Tibial nerve (tissue), 4 donors: Measurements from ENCODE around the gene NRXN3. TPM values are rescaled to one million over a fixed set of nuclear protein-coding genes. Genes with fewer than 3 reads are reported as not detected.

Source experiments
- DNase-seq, 2 donors: peaks; one replicate each; pipeline ENCODE4 v3.0.0-alpha.2; 2019; ENCODE audit warnings: low spot score in 2 of 2
- H3K27ac ChIP-seq, 4 donors: fragments of 200-600 bp; sonication (generic) in 3 of 4; one replicate each; pipeline ENCODE4 v1.5.1; 2017 to 2019; ENCODE audit warnings: mild to moderate bottlenecking in 1 of 4
- H3K27me3 ChIP-seq, 2 donors: fragments of 200-600 bp; sonication (generic) in 1 of 2; one replicate each; pipeline versions ENCODE4 v1.5.1 to v1.6.0; 2017 to 2019
- H3K36me3 ChIP-seq, 3 donors: fragments of 200-600 bp; sonication (generic); one replicate each; pipeline ENCODE4 v1.5.1; 2018 to 2019
- H3K4me1 ChIP-seq, 4 donors: fragments of 200-600 bp; sonication (generic) in 3 of 4; one replicate each; pipeline ENCODE4 v1.5.1; 2017 to 2019
- H3K4me3 ChIP-seq, 4 donors: fragments of 200-600 bp; sonication (generic) in 3 of 4; one replicate each; pipeline ENCODE4 v1.5.1; 2017 to 2019; ENCODE audit warnings: mild to moderate bottlenecking in 1 of 4, moderate library complexity in 1 of 4
- H3K9me3 ChIP-seq, 4 donors: fragments of 200-600 bp; sonication (generic) in 3 of 4; one replicate each; pipeline ENCODE4 v1.5.1; 2017 to 2019
- EP300 ChIP-seq, 2 donors: sonication (generic); formaldehyde crosslinking; IDR thresholded peaks; one replicate each; pipeline ENCODE4 v1.6.1; 2017; ENCODE audit warnings: antibody characterized with exemption in 2 of 2, mild to moderate bottlenecking in 1 of 2
- POLR2A ChIP-seq, 2 donors: fragments of 450-650 bp; IDR thresholded peaks; one replicate each; pipeline ENCODE4 v1.6.1; 2017; ENCODE audit warnings: antibody characterized with exemption in 2 of 2, mild to moderate bottlenecking in 2 of 2, moderate library complexity in 2 of 2
- WGBS, 2 donors: methylation state at CpG; one replicate each; pipeline ENCODE4 v1.1.5; 2018; 5-methylcytosine and 5-hydroxymethylcytosine counted together
- total RNA-seq, 4 donors: library from RNA; depleted of rRNA; stranded (reverse); fragments of >200 nt; gene quantifications; one replicate each; pipeline ENCODE4 v1.1.0, GENCODE V29; 2016
- TF ChIP-seq, protein P1 (sequence below), 5 experiments: fragments of 200-600 bp in 3 of 5; fragments of 450-650 bp in 2 of 5; sonication (generic) in 3 of 5; IDR thresholded peaks; one replicate each; pipeline ENCODE4 v1.5.1; 2016 to 2019; ENCODE audit warnings: antibody characterized with exemption in 5 of 5, mild to moderate bottlenecking in 3 of 5, moderate library complexity in 2 of 5

The NRXN3 gene
- total RNA-seq, 4 donors from 2014 or later: 16.7 to 52.2 (median 19.7) TPM

DNA sequence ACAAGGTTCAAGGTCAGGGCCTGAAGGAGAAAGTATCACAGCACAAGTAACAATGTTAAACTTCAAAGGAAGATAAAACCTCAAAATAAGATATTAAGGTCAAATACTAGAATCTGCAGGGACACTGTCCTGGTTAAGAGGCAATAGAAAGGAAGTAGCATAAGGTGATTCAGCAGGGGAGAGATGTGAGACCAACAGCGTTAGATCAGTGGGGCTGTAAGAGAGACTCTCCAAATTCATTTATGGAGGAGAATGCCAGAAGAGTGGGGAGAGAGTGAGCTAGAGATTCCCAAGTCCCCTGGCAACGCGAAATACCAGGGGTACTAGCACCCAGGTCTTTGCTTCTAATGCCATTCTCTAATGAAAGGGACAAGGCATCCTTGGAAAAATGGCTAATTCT, 1430.2 kb downstream of the NRXN3 start:
- TF ChIP-seq, protein P1, sequence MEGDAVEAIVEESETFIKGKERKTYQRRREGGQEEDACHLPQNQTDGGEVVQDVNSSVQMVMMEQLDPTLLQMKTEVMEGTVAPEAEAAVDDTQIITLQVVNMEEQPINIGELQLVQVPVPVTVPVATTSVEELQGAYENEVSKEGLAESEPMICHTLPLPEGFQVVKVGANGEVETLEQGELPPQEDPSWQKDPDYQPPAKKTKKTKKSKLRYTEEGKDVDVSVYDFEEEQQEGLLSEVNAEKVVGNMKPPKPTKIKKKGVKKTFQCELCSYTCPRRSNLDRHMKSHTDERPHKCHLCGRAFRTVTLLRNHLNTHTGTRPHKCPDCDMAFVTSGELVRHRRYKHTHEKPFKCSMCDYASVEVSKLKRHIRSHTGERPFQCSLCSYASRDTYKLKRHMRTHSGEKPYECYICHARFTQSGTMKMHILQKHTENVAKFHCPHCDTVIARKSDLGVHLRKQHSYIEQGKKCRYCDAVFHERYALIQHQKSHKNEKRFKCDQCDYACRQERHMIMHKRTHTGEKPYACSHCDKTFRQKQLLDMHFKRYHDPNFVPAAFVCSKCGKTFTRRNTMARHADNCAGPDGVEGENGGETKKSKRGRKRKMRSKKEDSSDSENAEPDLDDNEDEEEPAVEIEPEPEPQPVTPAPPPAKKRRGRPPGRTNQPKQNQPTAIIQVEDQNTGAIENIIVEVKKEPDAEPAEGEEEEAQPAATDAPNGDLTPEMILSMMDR (IDR thresholded peaks at IDR 0.05): no peak
- TF ChIP-seq EP300 (IDR thresholded peaks at IDR 0.05): no peak
- TF ChIP-seq POLR2A (IDR thresholded peaks at IDR 0.05): no peak
- H3K36me3 ChIP-seq: no peaks in the 10 kb centered on the region
- no peak overlapping the region for H3K27ac ChIP-seq
- H3K4me1 ChIP-seq: peaks cover 0 to 10% (median 0%) of the 10 kb centered on the region in 4 donors
- H3K27me3 ChIP-seq: no peaks in the 10 kb centered on the region
- no peaks in the 10 kb centered on the region for H3K9me3 ChIP-seq
- 87 to 91% methylated on average over 3 of the region's 3 CpGs for WGBS, 2 donors
- H3K4me3 ChIP-seq: no peak overlapping the region
- no peak for DNase-seq

DNA sequence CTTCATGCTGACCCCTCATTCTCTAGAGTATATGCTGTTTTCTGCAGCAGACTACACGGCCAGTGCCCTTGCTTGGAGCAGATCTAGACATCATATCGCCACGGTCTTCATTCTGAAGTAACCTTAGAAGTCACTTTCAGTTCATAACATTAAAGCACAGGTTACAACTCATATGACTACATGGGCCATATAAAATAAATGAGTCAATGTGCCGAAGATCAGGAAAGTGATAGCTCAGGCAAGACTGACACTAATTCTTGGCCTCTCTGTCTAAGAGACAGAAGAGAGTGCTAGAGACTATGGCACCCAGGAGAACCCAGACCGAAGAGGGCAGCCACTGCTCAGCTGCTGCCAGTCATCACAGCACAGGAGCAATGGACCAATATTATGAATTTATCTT, 1431.4 kb downstream of the NRXN3 start:
- DNase-seq: no peak
- H3K27me3 ChIP-seq: no peaks in the 10 kb centered on the region
- H3K4me1 ChIP-seq: peaks cover 0 to 16% (median under 1%) of the 10 kb centered on the region in 4 donors
- H3K27ac ChIP-seq: no peak overlapping the region
- H3K36me3 ChIP-seq: no peaks in the 10 kb centered on the region
- no peaks in the 10 kb centered on the region for H3K9me3 ChIP-seq
- 88 to 95% methylated on average over 5 of the region's 5 CpGs for WGBS, 2 donors
- TF ChIP-seq, protein P1 (IDR thresholded peaks at IDR 0.05): no peak
- no peak overlapping the region for H3K4me3 ChIP-seq

DNA sequence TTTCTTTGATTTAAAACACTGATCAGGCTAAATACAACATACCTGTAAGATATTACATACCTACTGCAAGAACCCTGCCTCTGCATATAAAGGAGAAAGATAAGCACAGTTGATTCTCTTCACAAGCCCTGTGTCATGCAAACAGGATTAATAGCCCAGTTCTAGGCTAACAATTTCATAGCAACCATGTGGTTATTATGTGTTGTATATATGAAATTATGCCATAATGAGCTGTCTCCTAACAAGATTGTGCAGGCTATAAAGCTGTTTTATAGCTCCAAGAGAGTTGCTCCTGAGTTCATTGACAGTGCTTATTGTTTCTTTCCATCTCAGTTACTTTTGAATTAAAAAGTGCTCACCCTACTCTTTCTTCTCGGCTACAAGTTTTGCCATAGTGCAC, 1431.9 kb downstream of the NRXN3 start:
- TF ChIP-seq POLR2A (IDR thresholded peaks at IDR 0.05): no peak
- TF ChIP-seq, protein P1 (IDR thresholded peaks at IDR 0.05): no peak
- no peak for TF ChIP-seq EP300 (IDR thresholded peaks at IDR 0.05)
- 78 to 84% methylated on average over 1 of the region's 1 CpG for WGBS, 2 donors
- H3K9me3 ChIP-seq: no peaks in the 10 kb centered on the region
- no peak overlapping the region for H3K27ac ChIP-seq
- no peak for DNase-seq
- H3K4me3 ChIP-seq: no peak overlapping the region
- H3K4me1 ChIP-seq: peaks cover 0 to 16% (median 2%) of the 10 kb centered on the region in 4 donors
- H3K36me3 ChIP-seq: no peaks in the 10 kb centered on the region
- H3K27me3 ChIP-seq: no peaks in the 10 kb centered on the region

DNA sequence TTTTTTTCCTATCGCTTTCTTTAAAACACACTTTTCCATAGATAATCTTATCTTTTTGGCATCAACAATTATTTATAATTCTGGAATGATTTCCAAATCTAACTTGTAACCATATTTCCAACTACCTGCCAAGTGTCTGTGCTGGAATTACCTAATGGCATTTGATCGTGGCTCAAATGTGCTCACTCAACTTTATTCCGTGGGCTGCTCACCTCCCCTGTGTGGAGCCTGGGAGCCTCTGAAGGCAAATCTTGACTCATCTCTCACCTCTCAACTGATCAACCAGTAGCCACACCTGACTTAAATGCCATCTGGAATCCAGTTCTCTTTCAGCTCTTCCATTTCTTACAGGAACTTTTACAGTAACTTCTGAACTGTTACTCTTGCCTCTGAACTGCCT, 1432.6 kb downstream of the NRXN3 start:
- no peak for TF ChIP-seq POLR2A (IDR thresholded peaks at IDR 0.05)
- H3K27ac ChIP-seq: no peak overlapping the region
- no peak overlapping the region for H3K4me3 ChIP-seq
- H3K27me3 ChIP-seq: no peaks in the 10 kb centered on the region
- WGBS, 2 donors: 84 to 87% methylated on average over 3 of the region's 3 CpGs
- no peaks in the 10 kb centered on the region for H3K36me3 ChIP-seq
- no peaks in the 10 kb centered on the region for H3K9me3 ChIP-seq
- peaks cover 0 to 16% (median 2%) of the 10 kb centered on the region in 4 donors for H3K4me1 ChIP-seq
- DNase-seq: no peak

DNA sequence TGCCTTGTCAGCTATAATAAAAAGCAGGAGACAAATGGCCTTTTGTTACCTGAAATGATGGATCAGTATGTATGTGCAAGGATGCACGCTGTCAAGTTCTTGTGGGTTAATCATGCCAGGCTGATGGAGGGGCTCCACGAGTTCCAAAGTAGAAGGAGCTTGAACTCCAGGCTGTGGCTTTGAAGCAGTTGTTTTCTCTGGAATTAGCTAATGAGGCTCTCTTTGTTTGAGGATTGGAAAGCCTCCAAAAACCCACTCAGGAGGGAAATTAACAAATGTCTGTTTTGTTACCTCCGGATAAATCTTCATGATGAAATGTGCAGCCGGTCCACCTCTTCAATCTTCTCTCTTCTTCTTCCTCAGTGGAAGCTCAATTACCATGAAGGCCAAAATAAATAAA, 1435.7 kb downstream of the NRXN3 start:
- WGBS, 2 donors: 25% methylated on average over 4 of the region's 4 CpGs
- no peak overlapping the region for H3K4me3 ChIP-seq
- no peak overlapping the region for H3K27ac ChIP-seq
- H3K36me3 ChIP-seq: no peaks in the 10 kb centered on the region
- H3K4me1 ChIP-seq: peaks cover 0 to 9% (median 2%) of the 10 kb centered on the region in 4 donors
- TF ChIP-seq EP300 (IDR thresholded peaks at IDR 0.05) (no peak), POLR2A (IDR thresholded peaks at IDR 0.05) (no peak)
- TF ChIP-seq, protein P1 (IDR thresholded peaks at IDR 0.05): no peak
- no peaks in the 10 kb centered on the region for H3K9me3 ChIP-seq
- no peak for DNase-seq
- no peaks in the 10 kb centered on the region for H3K27me3 ChIP-seq

DNA sequence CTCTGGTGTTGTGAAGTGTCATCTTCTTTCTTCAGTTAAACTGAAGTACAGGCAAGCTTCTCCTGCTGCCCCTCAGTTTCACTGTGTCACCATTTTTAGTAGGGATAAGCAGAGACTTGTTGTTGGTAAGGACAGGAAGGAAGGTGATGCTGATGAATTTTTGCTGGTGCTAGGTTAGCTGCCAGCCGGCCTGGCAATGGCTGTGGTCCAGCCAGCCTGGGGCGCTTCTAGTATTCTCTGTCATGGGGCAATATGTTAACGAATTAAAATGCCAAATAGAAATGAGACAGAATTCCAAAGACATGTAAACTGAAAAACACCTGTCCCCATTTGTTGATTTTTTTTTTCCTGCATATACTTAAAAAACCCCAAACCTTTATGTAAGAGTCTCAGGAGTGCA, 1438.3 kb downstream of the NRXN3 start:
- WGBS, 2 donors: 82 to 85% methylated on average over 3 of the region's 3 CpGs
- DNase-seq: no peak
- Histone ChIP-seq H3K4me1 (peaks cover 0 to 9% (median 2%) of the 10 kb centered on the region in 4 donors), H3K27ac (no peak overlapping the region), H3K9me3 (no peaks in the 10 kb centered on the region), H3K27me3 (no peaks in the 10 kb centered on the region), H3K36me3 (no peaks in the 10 kb centered on the region), H3K4me3 (no peak overlapping the region)
- TF ChIP-seq, protein P1 (IDR thresholded peaks at IDR 0.05): no peak
